Kasumi-1 (cell line): Measurements from ENCODE around the gene PPRC1.

ENCODE experiments used
- DNase-seq, 2 experiments: peaks; one replicate each; lab custom pipeline; 2025; lab: John Stamatoyannopoulos, UW

The PPRC1 gene, protein sequence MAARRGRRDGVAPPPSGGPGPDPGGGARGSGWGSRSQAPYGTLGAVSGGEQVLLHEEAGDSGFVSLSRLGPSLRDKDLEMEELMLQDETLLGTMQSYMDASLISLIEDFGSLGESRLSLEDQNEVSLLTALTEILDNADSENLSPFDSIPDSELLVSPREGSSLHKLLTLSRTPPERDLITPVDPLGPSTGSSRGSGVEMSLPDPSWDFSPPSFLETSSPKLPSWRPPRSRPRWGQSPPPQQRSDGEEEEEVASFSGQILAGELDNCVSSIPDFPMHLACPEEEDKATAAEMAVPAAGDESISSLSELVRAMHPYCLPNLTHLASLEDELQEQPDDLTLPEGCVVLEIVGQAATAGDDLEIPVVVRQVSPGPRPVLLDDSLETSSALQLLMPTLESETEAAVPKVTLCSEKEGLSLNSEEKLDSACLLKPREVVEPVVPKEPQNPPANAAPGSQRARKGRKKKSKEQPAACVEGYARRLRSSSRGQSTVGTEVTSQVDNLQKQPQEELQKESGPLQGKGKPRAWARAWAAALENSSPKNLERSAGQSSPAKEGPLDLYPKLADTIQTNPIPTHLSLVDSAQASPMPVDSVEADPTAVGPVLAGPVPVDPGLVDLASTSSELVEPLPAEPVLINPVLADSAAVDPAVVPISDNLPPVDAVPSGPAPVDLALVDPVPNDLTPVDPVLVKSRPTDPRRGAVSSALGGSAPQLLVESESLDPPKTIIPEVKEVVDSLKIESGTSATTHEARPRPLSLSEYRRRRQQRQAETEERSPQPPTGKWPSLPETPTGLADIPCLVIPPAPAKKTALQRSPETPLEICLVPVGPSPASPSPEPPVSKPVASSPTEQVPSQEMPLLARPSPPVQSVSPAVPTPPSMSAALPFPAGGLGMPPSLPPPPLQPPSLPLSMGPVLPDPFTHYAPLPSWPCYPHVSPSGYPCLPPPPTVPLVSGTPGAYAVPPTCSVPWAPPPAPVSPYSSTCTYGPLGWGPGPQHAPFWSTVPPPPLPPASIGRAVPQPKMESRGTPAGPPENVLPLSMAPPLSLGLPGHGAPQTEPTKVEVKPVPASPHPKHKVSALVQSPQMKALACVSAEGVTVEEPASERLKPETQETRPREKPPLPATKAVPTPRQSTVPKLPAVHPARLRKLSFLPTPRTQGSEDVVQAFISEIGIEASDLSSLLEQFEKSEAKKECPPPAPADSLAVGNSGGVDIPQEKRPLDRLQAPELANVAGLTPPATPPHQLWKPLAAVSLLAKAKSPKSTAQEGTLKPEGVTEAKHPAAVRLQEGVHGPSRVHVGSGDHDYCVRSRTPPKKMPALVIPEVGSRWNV (N-terminal part only)

GRCh38 chr10:102132563-102133372 lies at the start of gene PPRC1:
Gene PPRC1, plus strand, starts transcription at chr10:102133040. Its CDS starts 29 bp downstream, at chr10:102133069.
- peak; percentile 100 for DNase-seq

DNA sequence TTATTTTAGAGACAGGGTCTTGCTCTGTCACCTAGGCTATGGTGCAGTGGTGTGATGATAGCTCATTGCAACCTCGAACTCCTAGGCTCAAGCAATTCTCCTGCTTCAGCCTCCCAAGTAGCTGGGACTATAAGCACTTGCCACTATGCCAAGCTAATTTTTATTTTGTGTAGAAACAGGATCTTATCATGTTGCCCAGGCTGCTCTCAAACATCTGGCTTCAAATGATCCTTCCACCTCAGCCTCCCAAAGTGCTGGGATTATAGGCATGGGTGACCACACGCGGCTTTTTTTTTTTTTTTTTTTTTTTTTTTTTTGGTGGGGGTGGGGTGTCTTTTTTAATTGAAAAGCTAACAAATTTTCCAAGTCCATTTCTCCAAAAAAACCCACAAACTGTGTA lies 49.3 kb upstream of the PPRC1 start:
- DNase-seq: no peak

DNA sequence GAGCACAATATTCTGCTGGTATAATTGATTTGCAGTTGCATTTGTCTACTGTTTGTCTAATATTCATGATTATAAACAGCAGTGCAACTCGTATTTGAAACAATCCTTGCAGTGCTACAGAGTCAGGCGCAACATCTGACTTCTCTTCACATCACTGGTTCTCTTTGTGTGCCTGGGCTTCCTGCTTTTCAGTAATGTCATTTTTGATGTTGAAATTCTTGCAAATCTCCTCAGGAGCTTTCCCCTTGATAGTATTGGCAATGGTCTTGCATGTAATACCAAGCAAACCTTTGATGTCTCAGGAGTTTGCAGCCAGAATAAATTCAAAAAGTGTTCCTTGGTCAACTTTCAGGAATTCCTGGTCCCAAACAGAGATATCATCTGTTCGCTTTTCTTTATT lies 47.5 kb upstream of the PPRC1 start:
- DNase-seq: no peak

DNA sequence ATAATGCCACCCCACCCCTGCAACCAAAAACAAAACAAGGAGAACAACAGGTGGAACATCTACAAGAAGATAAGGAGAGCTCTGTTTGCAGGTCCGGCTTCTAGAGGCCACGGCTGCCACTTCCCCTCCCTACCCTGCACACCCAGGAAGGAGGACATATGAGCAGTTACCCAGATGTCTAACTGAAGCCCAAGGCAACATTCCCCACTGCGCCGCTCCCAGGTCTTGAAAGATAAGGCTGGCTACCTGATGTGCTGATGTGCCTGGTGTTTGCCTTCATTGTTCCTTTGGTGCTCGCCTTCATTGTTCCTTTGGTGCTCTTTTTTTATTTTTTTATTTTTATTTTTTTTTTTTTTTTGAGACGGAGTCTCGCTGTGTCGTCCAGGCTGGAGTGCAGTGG lies 46.6 kb upstream of the PPRC1 start:
- no peak for DNase-seq

GRCh38 chr10:102090772-102091171 lies 42.1 kb upstream of the PPRC1 start:
- no peak for DNase-seq

GRCh38 chr10:102096449-102096848 lies 36.4 kb upstream of the PPRC1 start:
- no peak for DNase-seq

- DNase-seq: no peak
Observed at GRCh38 chr10:102101152-102101551, 31.7 kb upstream of the PPRC1 start.

GRCh38 chr10:102102421-102102820 lies 30.4 kb upstream of the PPRC1 start:
- DNase-seq: no peak

- no peak for DNase-seq
Observed at GRCh38 chr10:102106998-102107397, 25.8 kb upstream of the PPRC1 start.

DNA sequence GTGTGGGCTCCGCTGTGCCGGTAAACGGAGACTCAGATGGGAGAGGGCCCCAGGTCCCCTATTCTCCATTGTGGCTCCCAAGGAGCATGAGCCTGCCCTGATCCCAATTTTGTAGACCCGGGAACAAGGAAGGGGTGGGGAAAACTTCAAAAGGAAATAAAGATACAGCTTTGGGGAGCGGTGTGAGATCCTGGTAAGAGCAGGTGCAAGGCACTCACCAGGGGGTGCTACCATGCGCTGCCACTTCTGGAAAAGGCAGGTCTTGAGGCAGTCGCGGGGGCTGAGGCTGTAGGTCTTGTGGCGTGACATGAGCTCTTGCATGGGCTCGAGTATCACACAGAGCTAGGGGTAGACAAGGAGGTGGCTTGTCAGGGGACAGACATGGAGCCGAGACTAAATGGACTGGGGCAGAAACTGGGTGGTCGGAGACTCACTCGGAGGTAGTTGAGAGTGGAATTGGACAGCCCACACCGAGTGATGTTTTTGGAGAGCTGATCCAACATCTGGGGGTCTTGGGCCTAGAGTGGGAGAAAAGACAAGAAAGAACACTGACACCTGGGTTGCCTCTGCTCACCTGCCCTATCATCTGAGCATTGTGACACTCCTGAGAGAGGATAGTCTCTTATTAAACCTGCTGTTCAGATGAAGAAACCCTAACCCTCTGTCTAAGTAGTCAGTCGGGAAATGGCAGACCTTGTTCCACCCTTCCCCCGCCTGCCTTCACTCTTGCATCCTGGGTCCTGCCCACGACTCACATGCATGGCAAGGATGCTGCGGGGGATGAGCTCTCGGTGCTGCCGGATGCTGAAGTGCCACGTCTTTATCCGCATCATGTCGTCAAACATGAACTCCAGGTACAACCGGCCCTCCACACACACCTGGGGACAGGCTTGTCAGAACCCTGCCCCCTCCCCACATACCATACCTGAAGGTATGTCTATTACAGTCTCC lies 23.4 kb upstream of the PPRC1 start:
- DNase-seq: no peak

DNA sequence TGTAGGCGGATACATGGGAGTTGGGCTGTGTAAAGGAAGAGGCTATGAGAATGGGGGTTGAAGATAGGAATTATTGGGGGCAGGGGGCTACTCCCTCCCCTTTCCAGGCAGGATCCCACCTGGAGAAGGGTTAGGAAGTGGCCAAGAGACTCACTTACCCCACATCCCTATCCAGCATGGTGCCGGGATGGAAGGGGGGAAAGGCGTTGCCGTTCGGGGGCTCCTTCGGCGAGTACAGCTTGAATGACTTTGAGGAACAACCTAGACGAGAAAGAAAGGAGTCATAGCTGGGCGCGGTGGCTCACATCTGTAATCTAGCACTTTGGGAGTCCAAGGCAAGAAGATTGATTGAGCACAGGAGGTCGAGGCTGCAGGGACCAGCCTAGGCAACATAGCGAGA lies 21.6 kb upstream of the PPRC1 start:
- no peak for DNase-seq

- DNase-seq: peak; percentile 21 to 50
Observed at GRCh38 chr10:102112210-102112817, 20.5 kb upstream of the PPRC1 start.

DNA sequence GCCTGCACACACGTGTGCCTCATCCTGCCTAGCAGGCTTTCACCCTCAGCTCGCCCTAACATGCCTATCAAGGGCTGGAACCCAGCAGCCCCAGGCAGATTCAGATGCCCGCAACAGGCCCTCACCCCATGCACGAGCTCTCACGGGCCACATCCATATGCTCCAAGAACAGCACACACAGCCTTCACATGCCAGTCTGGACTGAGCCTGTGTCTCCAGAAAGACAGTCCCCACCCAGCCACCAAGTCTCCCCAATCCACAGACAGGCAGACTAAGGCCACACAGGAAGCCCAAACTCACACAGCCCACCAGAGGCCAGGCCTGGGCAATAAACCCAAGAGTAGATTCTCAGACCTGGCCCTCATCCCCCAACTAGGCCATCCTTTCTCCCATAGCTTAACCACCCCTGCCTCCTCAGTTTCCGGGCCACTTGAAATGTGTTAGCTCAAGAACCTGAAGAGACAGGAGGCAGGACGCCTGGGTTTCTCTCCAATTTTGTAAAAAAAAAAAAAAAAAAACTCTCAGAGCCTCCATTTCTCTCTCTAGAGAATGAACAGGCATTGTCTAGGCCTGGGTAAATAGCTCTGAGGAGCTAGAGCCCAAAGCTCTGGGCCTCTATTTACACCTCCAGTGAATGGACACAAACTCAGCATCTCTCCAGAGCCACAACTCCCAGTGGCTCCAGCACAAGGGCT lies 19.4 kb upstream of the PPRC1 start:
- DNase-seq: no peak

DNA sequence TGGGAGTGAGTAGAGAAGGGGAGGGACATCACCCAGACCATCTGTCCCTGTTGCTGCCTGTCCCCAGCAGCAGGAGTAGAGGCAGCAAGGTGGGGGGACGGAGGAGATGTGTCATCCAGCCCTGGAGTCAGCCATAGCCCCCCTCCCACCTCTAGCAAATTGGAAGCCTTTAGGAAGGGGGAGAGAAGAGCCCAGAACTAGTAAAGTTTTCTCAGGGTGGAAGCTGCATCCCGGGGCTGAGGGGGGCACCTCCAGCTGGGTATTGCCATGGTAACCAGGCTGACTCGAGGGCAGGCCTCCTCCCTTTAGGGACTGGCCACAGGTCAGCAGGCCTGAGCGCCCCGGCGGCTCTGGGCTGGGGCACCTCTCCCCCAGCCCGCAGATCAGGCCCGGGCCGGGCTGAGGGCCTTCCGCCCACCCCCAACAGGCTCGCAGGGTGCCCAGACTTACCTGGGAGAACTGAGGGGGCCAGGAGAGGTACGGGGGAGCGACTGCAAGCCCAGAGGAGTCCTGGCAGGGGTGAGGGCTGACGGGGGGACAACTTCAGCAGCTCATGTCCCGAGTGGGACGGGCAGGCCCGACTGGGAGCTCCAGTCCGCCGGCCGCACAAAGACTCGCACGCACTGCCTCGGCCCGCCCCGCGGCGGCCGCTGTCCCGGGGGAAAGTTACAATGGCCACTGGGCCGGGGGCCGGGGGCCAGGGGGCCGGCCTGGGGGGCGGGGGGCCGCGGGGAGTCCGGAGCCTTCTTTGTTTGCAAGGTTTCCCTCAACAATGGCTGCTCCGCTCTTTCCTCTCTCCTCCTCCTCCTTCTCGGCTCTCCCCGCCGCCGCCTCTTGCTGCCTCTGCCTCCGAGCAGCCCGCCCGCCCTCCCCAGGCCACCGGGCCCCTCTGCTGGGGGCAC lies 18.6 kb upstream of the PPRC1 start:
- no peak for DNase-seq

DNA sequence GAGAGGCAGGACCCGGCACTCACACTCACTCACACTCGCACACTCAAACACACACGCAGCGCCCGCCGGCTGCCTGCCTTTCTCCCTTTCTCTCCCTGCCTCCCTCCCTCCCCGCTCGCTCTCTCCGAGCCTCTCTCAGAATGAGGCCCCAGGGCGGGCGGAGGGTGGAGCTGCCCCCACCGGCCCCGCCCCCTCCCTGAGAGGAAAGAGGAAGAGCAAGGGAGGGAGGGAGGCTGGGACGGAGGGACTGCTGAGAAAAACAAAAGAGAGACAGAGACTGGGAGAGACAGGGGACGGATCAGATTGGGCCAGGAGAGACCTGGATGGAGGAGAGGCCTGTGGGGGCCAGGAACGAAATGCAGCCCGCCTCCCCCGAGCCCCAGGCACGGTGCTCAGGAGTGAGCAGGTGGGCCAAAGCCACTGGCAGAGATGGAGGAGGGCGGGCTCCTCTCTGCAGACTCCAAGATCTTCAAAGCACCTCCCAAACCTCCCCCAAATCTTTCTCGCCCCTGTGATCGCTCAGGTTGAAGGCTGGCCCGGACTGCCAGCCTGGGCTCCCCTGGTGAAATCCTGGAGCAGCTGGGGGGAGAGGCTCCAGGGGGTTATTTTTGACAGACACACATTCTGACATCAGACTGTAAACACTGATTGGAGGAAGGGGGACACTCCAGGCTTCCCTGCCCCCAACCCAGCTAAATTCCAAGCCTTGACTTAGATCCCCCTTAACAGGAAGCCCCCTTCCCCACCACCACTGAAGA lies 17.8 kb upstream of the PPRC1 start:
- DNase-seq: peak; percentile 95 to 96

GRCh38 chr10:102115775-102116174 lies 17.1 kb upstream of the PPRC1 start:
- DNase-seq: peak; percentile 86 to 87

DNA sequence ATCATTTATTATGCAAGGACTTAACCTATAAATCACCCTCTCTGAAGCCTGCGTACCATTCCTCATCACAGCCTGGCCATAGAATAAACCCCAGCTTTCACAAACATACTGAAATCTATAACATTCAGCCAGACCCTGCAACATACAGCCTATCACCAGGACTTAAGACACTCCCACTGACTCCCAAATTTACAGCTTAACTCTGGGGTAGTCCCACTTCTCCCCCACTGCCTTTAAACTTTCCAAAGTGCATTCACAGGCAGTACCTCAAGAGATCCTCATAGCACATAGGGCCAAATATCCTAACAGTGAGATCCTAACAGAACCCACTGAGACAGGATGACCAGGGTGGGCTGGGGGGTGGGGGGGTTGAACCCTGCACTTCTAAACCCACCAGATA lies 16.2 kb upstream of the PPRC1 start:
- DNase-seq: no peak
